Measurements from ENCODE around the gene UBN2. TPM values are rescaled to one million over a fixed set of nuclear protein-coding genes. Genes with fewer than 3 reads are reported as not detected.

Gene UBN2
- total and polyA plus RNA-seq, 2 of the 13 experiments (the other 11 are each of a cell fraction or from before 2014, with no cell fraction given) = 5.6 to 5.7 TPM

GRCh38 chr7:139341058-139341775 lies 110.2 kb downstream of the UBN2 start, which contains the start of gene FMC1 (continued):
- TF ChIP-seq FOXM1 (CRISPR knock-in tag; IDR thresholded peaks at IDR 0.05) (no peak), ZNF17 (CRISPR knock-in tag; IDR thresholded peaks at IDR 0.05) (no peak), GTF2F1 (IDR thresholded peaks at IDR 0.05; ENCODE audit: low read length) (no peak), ZNF280D (CRISPR knock-in tag; IDR thresholded peaks at IDR 0.05) (0 out of 2 replicates have a peak, but pooled peaks have one; percentile 29), ZNF570 (CRISPR knock-in tag; IDR thresholded peaks at IDR 0.05; ENCODE audit: borderline replicate concordance) (no peak), ZNF784 (CRISPR knock-in tag; IDR thresholded peaks at IDR 0.05; ENCODE audit: borderline replicate concordance) (no peak), RFXANK (CRISPR knock-in tag; IDR thresholded peaks at IDR 0.05) (no peak), HOXA7 (CRISPR knock-in tag; IDR thresholded peaks at IDR 0.05) (no peak), ZBTB34 (CRISPR knock-in tag; IDR thresholded peaks at IDR 0.05) (0 out of 2 replicates have a peak, but pooled peaks have one; percentile 40), ZNF296 (CRISPR knock-in tag; conservative IDR thresholded peaks at IDR 0.05) (0 out of 2 replicates have a peak, but pooled peaks have one; percentile 51), ZNF496 (CRISPR knock-in tag; IDR thresholded peaks at IDR 0.05; ENCODE audit: insufficient replicate concordance) (no peak), CERS6 (CRISPR knock-in tag; IDR thresholded peaks at IDR 0.05) (no peak), ZNF709 (CRISPR knock-in tag; IDR thresholded peaks at IDR 0.05) (peak; percentile 70; the same call in 1 of the 2 replicates), SALL1 (CRISPR knock-in tag; IDR thresholded peaks at IDR 0.05) (peak; percentile 88), ZNF747 (CRISPR knock-in tag; IDR thresholded peaks at IDR 0.05; ENCODE audit: borderline replicate concordance) (0 out of 2 replicates have a peak, but pooled peaks have one; percentile 57), RBAK (CRISPR knock-in tag; IDR thresholded peaks at IDR 0.05) (no peak), ZNF354B (CRISPR knock-in tag; IDR thresholded peaks at IDR 0.05) (0 out of 2 replicates have a peak, but pooled peaks have one; percentile 50), MXI1 (IDR thresholded peaks at IDR 0.05; ENCODE audit: borderline replicate concordance, low read depth, low read length) (peak; percentile 11; the same call in 1 of the 3 replicates), ZNF605 (CRISPR knock-in tag; IDR thresholded peaks at IDR 0.05) (peak; percentile 42; the same call in 1 of the 2 replicates)
